ENCODE measurements around the gene USP22.
"Not testable (repeated sequence)": the region's sequence is repeated elsewhere in the genome, so short reads cannot be mapped to it uniquely, and the experiment has no call there.

Gene USP22

GRCh38 chr17:21042458-21043295 lies at the start of gene USP22:
Gene USP22 (minus strand): TSS chr17:21043011. CDS start chr17:21042835, 176 bp downstream.
- peak; percentile 23 for DNase-seq (ENCODE audit: low read depth)

DNA sequence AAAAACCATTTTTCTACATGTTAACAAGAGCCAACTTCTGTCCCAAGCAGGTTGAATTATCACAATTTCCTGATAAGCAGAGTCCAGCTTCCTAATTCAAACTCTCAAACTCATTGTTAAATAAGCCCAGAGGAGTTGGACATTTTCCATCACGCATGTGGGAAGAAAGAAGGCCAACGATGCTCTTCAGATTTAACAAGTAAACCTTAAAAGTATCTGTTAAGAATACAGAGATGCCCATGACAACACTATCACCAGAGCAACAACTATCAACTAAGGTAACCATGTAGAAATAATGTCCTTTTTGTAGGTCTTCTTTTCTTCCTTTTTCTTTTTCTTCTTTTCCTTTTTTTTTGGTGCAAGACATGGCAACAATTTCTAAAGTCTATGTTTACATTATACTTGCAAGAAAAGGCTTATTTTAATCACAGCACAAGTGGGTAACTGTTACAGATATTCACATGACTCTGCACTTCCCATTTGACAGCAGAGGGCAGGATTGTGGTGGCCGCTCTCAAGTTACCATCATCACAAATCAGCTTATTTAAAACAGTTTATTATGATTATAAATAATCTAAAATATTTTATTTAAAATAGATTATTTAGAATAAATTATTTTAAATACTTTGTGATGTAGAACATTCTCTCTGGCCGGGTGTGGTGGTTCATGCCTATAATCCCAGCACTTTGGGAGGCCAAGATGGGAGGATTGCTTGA lies 48.2 kb upstream of the USP22 start:
- DNase-seq (ENCODE audit: low read depth) = no peak

DNA sequence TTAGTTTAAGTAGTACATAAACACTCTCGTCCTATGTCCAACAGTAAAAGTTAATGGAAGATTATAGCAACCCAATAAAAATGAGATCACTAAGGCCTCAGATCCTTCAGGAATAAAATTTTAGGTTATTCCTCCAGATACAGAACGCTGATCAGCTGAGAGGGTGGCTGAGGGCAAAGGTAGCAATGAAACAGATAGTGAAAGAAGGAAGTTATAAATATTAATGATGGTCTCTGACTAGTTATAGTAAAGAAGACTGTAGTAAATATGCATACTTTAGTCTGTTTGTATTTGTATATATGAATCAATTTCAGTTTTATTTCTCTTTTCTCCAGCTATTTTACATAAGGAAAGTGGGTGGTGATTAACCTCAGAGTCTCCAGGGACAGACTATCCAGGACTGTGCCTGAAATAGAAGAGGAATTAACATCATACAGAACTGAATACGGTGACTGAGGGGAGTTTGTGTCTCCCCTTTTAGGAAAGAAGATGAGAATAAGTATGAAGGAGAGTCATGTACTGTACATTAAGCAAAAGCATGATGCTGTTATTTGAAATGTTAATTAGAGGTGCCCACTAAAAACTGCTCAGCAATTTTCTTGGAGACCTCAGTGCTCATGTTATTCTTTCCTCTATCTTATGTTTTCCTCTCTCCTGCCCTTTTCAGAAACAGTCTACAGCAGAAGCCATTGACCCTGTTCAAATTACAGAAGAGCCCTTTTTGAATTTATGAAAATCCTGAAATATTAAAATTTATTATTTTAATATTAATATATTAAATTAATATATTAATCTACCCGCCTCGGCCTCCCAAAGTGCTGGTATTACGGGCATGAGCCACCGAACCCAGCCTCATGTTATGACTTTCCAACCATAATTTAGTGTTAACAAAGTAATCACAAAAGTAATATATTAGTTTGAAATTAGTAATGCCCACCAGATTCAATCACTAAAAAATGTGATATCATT lies 47.4 kb upstream of the USP22 start:
- DNase-seq (ENCODE audit: low read depth) = no peak

DNA sequence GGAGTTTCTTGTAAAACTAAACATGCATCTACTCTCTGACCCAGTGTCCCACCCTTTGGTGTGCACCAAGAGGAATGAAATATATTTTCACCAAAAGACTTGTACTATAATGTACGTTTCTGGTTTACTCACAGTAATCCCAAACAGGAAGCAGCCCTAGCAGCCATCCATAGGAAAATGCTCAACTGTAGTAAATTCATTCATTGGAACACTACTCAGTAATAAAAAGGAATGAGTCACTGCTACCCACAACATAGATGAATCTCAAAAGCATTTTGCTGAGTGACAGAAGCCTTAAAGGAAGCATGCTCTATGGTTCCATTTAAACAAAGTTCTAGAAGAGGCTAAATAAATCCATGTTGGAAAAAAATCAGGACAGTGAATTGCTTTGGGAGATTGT lies 46.3 kb upstream of the USP22 start:
- no peak for DNase-seq (ENCODE audit: low read depth)

- no peak for DNase-seq (ENCODE audit: low read depth)
These were observed 42.9 kb upstream of the USP22 start for GRCh38 chr17:21085707-21086106.

DNA sequence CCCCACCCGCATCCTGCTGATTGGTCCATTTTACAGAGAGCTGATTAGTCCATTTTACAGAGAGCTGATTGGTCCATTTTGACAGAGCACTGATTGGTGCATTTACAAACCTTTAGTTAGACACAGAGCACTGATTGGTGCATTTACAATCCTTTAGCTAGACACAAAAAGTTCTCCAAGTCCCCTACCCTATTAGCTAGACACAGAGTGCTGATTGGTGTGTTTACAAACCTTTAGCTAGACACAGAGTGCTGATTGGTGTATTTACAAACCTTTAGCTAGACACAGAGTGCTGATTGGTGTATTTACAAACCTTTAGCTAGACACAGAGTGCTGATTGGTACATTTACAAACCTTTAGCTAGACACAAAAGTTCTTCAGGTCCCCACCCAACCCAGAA lies 42.5 kb upstream of the USP22 start:
- DNase-seq (ENCODE audit: low read depth) = not testable (repeated sequence)

- no peak for DNase-seq (ENCODE audit: low read depth)
These were observed 39.2 kb upstream of the USP22 start for GRCh38 chr17:21082001-21082436.

GRCh38 chr17:21079196-21079595 lies 36.4 kb upstream of the USP22 start:
- no peak for DNase-seq (ENCODE audit: low read depth)

GRCh38 chr17:21078016-21078780 lies 35.4 kb upstream of the USP22 start:
- DNase-seq (ENCODE audit: low read depth) = no peak

DNA sequence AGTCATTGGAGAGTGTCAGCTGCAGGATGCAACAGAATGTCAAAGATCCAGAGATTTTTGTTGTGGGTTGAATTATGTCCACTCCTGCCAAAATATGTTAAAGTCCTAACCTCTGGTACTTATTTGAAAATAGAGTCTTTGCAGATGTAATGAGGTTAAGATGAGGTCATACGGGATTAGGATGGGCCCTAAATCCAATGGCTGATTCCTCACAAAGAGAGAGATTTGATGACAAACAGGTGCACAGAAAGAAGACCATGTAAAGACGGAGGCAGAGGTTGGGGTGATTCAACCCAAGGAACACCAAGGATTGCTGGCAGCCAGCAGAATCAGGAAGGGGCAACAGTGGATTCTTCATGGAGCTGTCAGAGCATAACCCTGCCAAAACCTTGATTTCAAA lies 34.5 kb upstream of the USP22 start:
- no peak for DNase-seq (ENCODE audit: low read depth)

- no peak for DNase-seq (ENCODE audit: low read depth)
These were observed 33.4 kb upstream of the USP22 start for GRCh38 chr17:21076242-21076641.

DNA sequence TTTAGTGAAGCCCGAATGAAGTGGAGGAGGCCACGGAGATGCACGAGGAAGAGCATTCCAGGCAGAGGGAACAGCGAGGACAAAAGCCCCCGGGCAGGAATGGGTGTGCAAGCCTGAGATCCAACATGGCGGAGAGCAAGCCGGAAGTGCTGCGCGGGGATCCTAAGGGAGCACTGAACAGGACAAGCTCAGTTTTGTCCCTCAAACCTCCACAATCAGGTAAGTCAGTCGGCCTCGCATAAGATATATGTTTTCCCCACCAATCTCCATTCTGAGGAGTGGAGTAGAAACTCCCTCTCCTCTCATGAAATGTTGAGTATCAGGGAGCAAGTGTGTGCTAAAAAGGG lies 32.9 kb upstream of the USP22 start:
- no peak for DNase-seq (ENCODE audit: low read depth)

DNA sequence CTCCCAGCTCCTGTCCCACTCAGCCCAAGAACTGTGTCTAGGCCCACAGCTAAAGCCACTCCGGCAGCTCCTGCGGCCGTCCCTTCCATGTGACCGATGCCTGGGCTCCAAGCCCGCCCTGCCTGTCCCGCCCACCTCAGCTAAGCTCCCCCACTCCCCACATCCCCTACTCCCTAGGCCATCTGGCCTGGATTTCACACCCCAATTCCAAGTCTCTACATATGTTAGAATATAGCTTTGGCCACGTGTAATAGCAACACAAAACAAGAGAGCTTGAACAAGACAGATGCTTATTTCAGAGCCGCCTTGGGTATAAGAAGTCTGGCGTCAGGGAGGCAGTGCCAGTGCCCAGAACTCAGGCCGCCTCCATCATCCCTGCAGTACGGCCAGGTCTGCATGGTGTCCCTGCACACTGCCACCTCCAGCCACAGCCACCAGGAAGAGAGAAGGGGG lies 30.0 kb upstream of the USP22 start:
- no peak for DNase-seq (ENCODE audit: low read depth)

DNA sequence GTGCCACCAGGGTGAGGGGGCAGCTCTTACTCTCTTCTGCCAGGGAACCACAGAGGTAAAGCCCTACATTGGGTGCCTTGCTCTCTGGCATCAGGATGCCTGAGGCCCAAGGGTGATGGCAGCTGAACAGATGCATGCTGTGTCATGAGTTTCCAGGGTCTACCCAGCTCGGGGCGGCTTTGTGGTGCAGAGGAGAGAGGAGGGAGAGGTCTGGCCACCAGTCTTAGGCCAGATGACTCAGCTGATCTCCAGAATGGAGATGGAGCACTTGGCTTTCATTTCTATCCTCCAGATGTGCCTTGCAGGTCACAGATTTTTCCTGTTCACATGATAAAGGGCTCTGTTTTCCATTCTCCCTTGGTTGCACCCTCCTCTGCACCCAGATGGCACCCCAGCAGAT lies 23.6 kb upstream of the USP22 start:
- no peak for DNase-seq (ENCODE audit: low read depth)

- no peak for DNase-seq (ENCODE audit: low read depth)
These were observed 19.2 kb upstream of the USP22 start for GRCh38 chr17:21061971-21062526.

DNA sequence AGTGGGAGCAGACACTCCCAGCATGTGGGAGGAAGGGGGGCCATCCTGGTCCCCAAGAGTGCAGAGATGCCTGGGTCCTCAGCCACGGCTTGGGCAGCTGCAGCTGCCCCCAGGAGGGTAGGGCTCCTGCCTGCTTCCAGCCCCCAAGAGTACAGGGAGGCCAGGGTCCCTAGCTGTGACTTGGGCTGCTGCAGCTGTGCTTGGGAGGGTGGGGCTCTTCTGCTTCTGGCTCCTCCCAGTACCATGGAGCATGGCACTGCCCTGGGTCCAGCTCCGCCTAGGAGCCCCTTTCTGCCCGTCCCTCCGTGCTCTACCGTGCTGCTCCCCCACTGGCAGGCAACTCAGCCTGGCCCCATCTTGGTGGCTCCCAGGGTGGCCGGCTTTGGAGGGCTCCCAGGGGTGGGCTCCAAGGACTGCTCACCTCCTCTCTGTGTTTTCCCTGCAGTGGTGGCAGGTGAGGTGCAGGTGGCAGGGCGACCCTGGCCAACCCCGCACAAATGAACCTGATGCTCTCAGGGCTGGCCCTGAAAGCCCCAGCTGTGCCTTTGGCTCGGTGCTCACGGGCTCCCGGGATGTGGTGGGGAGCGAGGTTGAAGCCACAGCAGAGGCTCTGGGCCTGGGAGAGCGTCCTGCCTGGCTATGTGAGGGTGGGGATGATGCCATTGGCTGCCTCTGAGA lies 18.5 kb upstream of the USP22 start:
- no peak for DNase-seq (ENCODE audit: low read depth)

DNA sequence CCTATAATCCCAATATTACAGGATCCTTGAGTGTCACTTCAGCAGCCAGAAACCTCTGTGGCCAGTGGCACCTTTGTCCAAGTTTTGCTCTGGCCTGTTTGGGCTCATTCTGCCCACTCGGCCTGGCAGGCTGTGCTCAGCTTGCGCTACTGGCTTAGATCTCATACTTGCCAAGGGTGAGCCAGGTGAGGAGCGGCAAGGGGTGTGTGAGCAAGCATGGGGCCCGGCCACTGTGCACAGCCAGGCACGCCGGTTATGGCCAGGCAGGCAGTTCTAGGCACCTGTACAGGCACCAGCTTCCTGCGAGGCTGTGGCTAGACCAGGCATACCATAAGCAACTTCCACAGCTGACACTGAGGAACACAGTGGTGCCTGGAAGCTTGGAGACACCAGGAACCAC lies 16.9 kb upstream of the USP22 start:
- no peak for DNase-seq (ENCODE audit: low read depth)

DNA sequence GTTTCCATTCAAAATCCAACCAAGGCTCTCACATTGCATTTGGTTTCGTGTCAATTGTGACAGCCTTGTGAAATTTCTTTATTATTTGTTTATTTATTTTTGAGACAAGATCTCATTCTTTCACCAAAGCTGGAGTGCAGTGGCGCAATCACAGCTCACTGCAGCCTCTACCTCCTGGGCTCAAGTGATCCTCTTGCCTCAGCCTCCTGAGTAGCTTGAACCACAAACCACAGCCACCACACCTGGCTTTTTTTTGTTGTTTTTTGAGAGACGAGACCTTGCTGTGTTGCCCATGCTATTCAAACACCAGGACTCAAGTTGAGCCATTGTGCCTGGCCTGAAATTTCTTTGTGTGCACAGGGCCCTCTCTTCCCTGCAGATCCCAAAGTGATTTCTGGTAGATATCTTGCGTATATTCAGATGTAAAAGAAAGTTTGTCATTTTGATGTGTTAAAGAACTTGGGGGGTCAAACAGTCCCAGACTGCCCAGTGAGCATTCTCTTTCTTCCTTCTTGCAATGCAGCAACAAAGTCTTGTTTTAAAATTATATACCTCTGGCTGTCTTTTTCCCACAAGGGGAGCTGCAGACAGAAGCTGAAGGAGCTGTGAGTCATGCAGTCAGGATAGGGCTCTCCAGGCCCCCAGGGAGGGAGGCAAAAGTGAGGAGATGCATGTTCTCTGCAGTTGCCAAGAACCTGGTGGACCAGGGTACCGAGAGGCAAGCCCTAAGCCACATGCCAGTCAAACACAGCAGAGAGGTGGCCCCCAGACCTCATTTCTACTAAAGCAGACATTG lies 15.5 kb upstream of the USP22 start:
- DNase-seq (ENCODE audit: low read depth) = no peak

DNA sequence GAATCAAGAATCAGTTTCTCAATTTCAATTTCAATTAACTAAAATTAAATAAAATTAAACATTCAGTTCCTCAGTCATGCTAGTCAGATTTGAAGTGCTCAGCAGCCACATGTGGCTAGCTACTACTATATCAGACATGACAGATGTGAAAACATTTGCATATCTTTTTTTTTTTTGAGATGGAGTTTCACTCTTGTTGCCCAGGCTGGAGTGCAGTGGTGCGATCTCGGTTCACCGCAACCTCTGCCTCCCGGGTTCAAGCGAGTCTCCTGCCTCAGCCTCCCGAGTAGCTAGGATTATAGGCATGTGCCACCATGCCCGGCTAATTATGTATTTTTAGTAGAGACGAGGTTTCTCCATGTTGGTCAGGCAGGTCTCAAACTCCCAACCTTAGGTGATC lies 10.2 kb upstream of the USP22 start:
- DNase-seq (ENCODE audit: low read depth) = not testable (repeated sequence)

DNA sequence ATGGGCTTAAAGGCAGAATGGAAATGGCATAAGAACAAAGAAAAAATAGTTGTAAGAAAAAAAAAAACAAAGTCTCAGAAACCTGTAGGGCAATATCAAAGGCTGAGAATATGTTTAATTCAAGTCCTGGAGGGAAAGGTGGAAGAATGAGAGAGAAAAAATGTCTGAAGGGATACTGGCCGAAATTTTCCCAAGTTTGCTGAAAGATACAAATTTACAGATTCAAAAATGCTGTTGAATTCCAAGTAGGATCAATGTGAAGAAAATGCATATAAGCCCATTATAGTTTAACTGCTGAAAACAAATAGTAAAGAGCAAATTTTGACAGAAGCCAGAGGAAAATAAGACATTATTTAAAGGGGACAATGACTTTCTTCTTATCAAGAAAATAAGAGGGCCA lies 6.6 kb upstream of the USP22 start:
- no peak for DNase-seq (ENCODE audit: low read depth)

Data from stimulated activated CD8-positive, alpha-beta memory T cell treated with anti-CD3 and anti-CD28 coated beads, Interleukin-4, amount 100 ng/mL, for 24 hours (primary cell).